GM20000 (cell line): ENCODE data around the gene MYH10.

Experiments used
- DNase-seq: peaks from one replicate; pipeline ENCODE4 v3.0.0; 2012; ENCODE audit warnings: low spot score
- CTCF ChIP-seq: IDR thresholded peaks from 2 replicates; pipeline ENCODE4 v1.5.1; 2012; ENCODE audit warnings: mild to moderate bottlenecking, control low read depth; ENCODE audit errors: extremely low read depth, missing control alignments

MYH10 gene

GRCh38 chr17:8647956-8648355 lies 17.4 kb upstream of the MYH10 start:
- no peak for TF ChIP-seq CTCF
- no peak for DNase-seq

DNA sequence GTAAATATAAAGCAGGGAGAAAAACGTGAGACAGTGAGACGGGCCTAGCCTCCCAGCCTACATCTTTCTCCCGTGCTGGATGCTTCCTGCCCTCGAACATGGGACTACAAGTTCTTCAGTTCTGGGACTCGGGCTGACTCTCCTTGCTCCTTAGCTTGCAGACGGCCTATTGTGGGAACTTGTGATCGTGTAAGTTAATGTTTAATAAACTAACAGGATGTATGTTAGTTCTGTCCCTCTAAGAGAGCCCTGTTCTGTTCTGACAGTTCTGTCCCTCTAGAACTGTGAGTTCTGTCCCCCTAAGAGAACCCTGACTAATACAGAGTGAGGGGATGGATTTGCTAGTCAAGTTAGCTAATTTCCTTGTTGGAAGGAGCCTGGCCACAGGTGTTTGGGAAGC lies 16.7 kb upstream of the MYH10 start:
- no peak for TF ChIP-seq CTCF
- DNase-seq = no peak

DNA sequence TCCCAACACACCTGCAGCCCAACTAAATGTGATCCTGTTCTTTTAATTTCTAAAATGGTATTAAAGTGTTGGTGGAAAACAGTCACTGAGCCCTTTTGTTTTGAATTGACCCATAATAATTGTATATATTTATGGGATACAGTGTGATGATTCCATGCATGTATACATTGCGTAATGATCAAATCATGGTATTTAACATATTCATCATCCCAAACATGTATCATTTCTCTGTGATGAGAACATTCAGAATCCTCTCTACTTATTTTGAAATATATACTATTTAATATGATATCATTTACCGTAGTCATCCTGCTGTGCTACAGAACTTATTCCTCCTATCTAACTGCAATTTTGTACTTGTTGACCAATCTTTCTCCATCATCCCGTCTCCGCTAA lies 14.0 kb upstream of the MYH10 start:
- no peak for DNase-seq
- TF ChIP-seq CTCF = no peak

DNA sequence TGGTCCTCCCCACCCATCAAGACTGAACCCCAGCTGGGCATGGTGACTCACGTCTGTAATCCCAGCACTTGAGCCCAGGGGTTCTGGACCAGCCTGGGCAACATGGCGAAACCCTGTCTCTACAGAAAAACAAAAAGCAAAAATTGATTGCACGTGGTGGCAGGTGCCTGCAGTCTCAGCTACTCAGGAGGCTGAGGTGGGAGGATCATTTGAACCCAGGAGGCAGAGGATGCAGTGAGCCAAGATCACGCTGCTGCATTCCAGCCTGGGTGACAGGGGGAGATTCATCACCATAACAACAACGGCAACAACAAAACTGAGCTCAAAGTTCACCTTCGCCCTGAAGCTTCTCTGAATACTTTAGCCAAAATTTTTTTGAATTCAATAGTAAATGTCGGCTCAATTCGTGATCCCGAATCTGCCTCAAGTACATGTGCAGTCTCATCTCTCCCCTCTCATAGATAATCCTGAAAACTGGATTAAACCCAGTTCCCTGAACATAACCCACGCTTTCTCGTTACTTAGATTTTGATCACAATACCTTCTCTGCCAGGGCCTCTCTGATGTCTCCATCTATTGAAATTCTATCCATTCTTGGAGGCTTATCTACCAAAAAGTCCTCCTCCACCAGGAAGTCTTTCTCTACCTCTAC lies 13.5 kb upstream of the MYH10 start:
- no peak for TF ChIP-seq CTCF
- no peak for DNase-seq

DNA sequence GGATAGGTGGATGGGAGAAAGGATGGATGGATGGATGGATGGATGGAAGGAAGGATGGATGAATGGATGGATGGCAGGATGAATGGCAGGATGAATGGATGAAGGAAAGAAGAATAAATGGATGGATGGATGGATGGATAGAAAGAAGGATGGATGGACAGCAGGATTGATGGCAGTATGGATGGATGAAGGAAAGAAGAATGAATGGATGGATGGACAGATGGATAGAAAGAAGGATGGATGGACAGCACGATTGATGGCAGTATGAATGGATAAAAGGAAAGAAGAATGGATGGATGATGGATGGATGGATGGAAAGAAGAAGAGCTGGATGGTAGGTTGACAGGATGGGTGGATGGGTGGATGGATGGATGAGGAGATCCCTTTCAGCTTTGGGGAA lies 9.2 kb upstream of the MYH10 start:
- TF ChIP-seq CTCF = no peak
- DNase-seq = no peak

DNA sequence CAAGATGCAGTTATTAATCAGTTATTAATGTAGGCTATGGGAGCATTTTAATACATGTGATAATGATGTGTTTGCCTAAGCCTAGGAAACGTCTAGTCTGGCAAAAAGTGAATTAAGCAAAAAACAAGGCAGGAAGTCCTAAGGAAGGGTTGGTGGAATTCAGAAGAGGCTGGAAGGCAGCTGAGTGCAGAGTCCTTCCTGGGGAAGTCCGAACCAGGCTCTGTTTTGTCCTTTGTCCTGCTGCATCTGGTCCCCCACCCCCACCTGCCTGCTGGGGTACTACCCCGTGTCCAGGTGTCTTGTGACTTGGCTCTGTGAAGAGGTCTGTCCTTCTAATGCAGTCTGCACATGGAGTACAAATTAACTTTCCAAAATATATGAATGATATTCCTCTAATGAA lies 1.5 kb upstream of the MYH10 start:
- no peak for DNase-seq
- TF ChIP-seq CTCF = no peak

- no peak for TF ChIP-seq CTCF
- DNase-seq = no peak
Measured at GRCh38 chr17:8631554-8631877, 991 bp upstream of the MYH10 start.
